Fibroblast of lung (primary cell): ENCODE measurements around the gene EMID1. TPM values are rescaled to one million over a fixed set of nuclear protein-coding genes. Genes with fewer than 3 reads are reported as not detected.

Source experiments
- DNase-seq, 2 donors: peaks; one replicate each; pipeline versions ENCODE4 v3.0.0 to v3.0.0-alpha.2; 2010; ENCODE audit warnings: low read depth in 2 of 2
- H2AFZ ChIP-seq: 2 replicates; pipeline ENCODE4 v1.5.1; 2012; ENCODE audit warnings: low read length, control low read depth, inconsistent platforms
- H3K27ac ChIP-seq: 2 replicates; pipeline ENCODE4 v1.5.1; 2011; ENCODE audit warnings: low read length, control low read depth; ENCODE audit not compliant: insufficient read depth
- H3K27me3 ChIP-seq: 2 replicates; pipeline ENCODE4 v1.5.1; 2011; ENCODE audit warnings: mild to moderate bottlenecking, low read length; ENCODE audit not compliant: control insufficient read depth, insufficient read depth
- H3K36me3 ChIP-seq: 2 replicates; pipeline ENCODE4 v1.5.1; 2011; ENCODE audit warnings: low read length; ENCODE audit not compliant: control insufficient read depth, insufficient read depth
- H3K4me1 ChIP-seq: 2 replicates; pipeline ENCODE4 v1.5.1; 2011; ENCODE audit warnings: low read length; ENCODE audit not compliant: control insufficient read depth, insufficient read depth; ENCODE audit errors: extremely low read depth
- H3K4me2 ChIP-seq: 2 replicates; pipeline ENCODE4 v1.5.1; 2011; ENCODE audit warnings: low read length, control low read depth; ENCODE audit not compliant: insufficient read depth; ENCODE audit errors: extremely low read depth
- H3K4me3 ChIP-seq, 4 experiments: fragments of 200-600 bp in 1 of 4; sonication (generic) in 1 of 4; replicated peaks in 1 of 4; 2 replicates each; pipeline ENCODE4 v1.5.1; 2011 to 2016; ENCODE audit warnings: low read length in 4 of 4, low read depth in 3 of 4, mild to moderate bottlenecking in 3 of 4, control low read depth in 2 of 4, inconsistent platforms in 1 of 4, mixed read lengths in 1 of 4; ENCODE audit not compliant: insufficient read depth in 1 of 4; ENCODE audit errors: control extremely low read depth in 1 of 4
- H3K79me2 ChIP-seq: 2 replicates; pipeline ENCODE4 v1.5.1; 2012; ENCODE audit warnings: mild to moderate bottlenecking, low read length, inconsistent platforms; ENCODE audit not compliant: control insufficient read depth, insufficient read depth
- H3K9ac ChIP-seq: 2 replicates; pipeline ENCODE4 v1.5.1; 2011; ENCODE audit warnings: mild to moderate bottlenecking, low read length, control low read depth; ENCODE audit not compliant: insufficient read depth
- H3K9me3 ChIP-seq: 2 replicates; pipeline ENCODE4 v1.5.1; 2012; ENCODE audit warnings: low read depth, low read length; ENCODE audit not compliant: control insufficient read depth, insufficient read depth
- H4K20me1 ChIP-seq: 2 replicates; pipeline ENCODE4 v1.5.1; 2011; ENCODE audit warnings: low read length; ENCODE audit not compliant: control insufficient read depth, insufficient read depth; ENCODE audit errors: extremely low read depth
- EZH2 ChIP-seq: IDR thresholded peaks from 2 replicates; pipeline ENCODE4 v1.5.1; 2012; ENCODE audit warnings: low read length, control low read depth, mild to moderate bottlenecking; ENCODE audit errors: missing control alignments
- polyA plus RNA-seq, 2 donors: library from polyadenylated mRNA; depleted of rRNA in 1 of 2; stranded (reverse) in 1 of 2; unstranded in 1 of 2; fragments of >200 nt; gene quantifications; 2 replicates each; pipeline ENCODE4 v1.2.1, GENCODE V29; 2011 to 2012; ENCODE audit warnings: missing spikeins in 1 of 2
- total RNA-seq: library from RNA; depleted of rRNA; stranded (reverse); fragments of >200 nt; gene quantifications from 2 replicates; pipeline ENCODE4 v1.2.1, GENCODE V29; 2014
- TF ChIP-seq, protein P1 (sequence below), 2 donors: IDR thresholded peaks in 1 of 2; conservative IDR thresholded peaks in 1 of 2; 1 replicate in 1 of 2; 2 replicates in 1 of 2; pipeline ENCODE4 v1.5.1; 2011 to 2012; ENCODE audit warnings: low read length in 2 of 2, control low read depth in 1 of 2, inconsistent platforms in 1 of 2, low read depth in 1 of 2, mild to moderate bottlenecking in 1 of 2

The EMID1 gene
- total and polyA plus RNA-seq, 2 donors (not counting 1 experiment from before 2014, with no cell fraction given), result 0.50 TPM; not detected in 1

DNA sequence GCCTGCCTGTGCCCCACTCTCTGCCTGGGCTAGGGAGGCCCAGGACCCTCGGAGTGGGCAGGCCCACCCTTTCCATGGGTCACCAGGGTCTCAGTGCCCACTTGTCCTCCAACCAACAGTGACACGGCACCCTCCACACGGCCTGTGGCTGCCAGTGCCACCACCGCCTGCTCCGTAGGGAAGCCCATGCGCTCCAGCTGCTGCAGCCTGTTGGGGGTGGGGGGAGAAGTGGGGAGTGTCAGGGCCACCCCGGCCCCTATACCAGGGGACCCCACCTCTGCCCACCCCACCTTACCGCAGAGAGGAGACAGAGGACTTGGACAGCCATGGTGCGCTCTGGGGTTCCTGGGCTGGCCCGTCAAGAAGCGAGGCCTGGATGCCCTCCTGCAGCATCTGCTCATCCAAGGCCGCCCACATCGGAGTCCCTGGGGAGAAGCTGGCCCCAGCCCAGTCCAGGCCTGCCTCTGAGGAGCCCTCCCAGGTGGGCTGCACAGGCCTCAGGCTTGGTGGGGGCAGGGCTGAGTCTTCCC, 54.4 kb downstream of the EMID1 start:
- Histone ChIP-seq H4K20me1 (no peaks in the 10 kb centered on the region), H2AFZ (no peak overlapping the region), H3K4me2 (no peak overlapping the region), H3K9me3 (no peaks in the 10 kb centered on the region), H3K27me3 (no peaks in the 10 kb centered on the region), H3K9ac (no peak overlapping the region), H3K79me2 (no peaks in the 10 kb centered on the region), H3K36me3 (peaks cover 6% of the 10 kb centered on the region), H3K27ac (no peak overlapping the region), H3K4me1 (no peaks in the 10 kb centered on the region), H3K4me3 (no peak overlapping the region)
- DNase-seq, result no peak
- no peak for TF ChIP-seq EZH2
- TF ChIP-seq, protein P1, sequence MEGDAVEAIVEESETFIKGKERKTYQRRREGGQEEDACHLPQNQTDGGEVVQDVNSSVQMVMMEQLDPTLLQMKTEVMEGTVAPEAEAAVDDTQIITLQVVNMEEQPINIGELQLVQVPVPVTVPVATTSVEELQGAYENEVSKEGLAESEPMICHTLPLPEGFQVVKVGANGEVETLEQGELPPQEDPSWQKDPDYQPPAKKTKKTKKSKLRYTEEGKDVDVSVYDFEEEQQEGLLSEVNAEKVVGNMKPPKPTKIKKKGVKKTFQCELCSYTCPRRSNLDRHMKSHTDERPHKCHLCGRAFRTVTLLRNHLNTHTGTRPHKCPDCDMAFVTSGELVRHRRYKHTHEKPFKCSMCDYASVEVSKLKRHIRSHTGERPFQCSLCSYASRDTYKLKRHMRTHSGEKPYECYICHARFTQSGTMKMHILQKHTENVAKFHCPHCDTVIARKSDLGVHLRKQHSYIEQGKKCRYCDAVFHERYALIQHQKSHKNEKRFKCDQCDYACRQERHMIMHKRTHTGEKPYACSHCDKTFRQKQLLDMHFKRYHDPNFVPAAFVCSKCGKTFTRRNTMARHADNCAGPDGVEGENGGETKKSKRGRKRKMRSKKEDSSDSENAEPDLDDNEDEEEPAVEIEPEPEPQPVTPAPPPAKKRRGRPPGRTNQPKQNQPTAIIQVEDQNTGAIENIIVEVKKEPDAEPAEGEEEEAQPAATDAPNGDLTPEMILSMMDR (conservative IDR thresholded peaks at IDR 0.05 in 1 of 2, IDR thresholded peaks at IDR 0.05 in 1 of 2; ENCODE audit: low read depth in 1 of 2, low read length in 2 of 2), result no peak

DNA sequence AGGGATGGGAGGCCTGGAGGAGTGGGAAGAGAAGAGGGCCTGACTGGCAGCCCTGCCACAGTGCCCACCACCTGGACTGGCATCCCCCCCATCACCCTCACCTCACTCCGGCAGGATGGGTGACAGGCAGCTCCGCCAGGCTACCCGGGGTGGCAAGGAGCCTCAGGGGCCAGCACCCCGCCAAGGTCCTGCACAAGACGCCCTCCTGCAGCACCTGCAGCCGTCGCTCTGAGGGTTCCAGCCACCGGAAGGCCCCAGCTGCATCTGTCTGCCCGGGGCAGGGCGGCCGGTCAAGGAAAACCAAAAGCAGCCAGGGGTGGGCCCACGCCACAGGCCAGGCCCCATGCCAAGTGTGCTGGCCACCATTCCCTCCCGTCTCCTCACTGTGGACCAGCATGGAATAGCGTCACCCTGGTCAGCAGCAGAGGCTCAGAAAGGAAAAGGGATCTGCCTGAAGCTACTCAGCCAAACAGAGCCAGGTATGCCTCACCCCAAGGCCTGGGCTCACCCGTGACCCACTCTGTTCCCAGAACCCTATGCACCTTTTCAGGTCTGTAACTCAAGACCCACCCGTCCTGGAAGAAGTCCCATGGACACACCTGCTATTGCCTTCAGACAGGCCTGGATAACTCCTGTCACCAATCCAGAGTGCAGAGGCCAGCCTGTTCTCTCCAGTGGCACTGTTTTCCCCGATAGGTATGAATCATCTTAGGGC, 55.1 kb downstream of the EMID1 start:
- Histone ChIP-seq H4K20me1 (no peaks in the 10 kb centered on the region), H3K27ac (no peak overlapping the region), H3K4me1 (peaks cover 1% of the 10 kb centered on the region), H3K27me3 (no peaks in the 10 kb centered on the region), H3K36me3 (peaks cover 10% of the 10 kb centered on the region), H3K4me2 (no peak overlapping the region), H3K9me3 (no peaks in the 10 kb centered on the region), H3K79me2 (no peaks in the 10 kb centered on the region), H3K4me3 (no peak overlapping the region), H2AFZ (no peak overlapping the region), H3K9ac (no peak overlapping the region)
- TF ChIP-seq, protein P1 (conservative IDR thresholded peaks at IDR 0.05 in 1 of 2, IDR thresholded peaks at IDR 0.05 in 1 of 2; ENCODE audit: low read depth in 1 of 2, low read length in 2 of 2), result no peak
- no peak for TF ChIP-seq EZH2
- DNase-seq, result no peak

DNA sequence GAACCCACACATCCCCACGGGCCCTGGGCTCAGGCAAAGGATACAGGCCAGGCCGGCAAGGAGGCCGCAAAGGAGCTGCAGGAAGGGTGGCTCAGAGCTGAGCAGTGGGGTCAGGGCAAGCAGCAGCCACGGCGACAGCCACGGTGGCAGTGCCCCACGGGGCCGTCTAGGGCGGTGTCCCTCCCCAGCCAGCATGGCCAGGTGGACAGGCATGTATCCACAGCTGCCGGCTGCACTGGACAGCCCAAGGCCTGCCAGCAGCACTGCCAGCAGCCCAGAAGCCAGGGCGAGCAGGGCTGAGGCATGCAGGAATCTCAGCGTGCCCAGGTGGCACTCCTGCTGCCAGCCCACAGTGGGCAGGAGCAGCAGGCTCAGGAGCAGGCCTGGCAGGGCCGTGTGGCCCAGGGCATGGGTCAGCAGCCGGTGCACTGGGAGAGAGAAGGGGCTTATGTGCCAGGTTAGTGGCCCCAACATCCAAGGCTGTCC, 58.1 kb downstream of the EMID1 start:
- Histone ChIP-seq H3K36me3 (peaks cover 10% of the 10 kb centered on the region), H3K4me3 (no peak overlapping the region), H3K27ac (no peak overlapping the region), H3K9me3 (no peaks in the 10 kb centered on the region), H3K79me2 (peaks cover 18% of the 10 kb centered on the region), H3K9ac (no peak overlapping the region), H3K4me1 (peaks cover 14% of the 10 kb centered on the region), H3K4me2 (no peak overlapping the region), H2AFZ (no peak overlapping the region), H3K27me3 (no peaks in the 10 kb centered on the region), H4K20me1 (no peaks in the 10 kb centered on the region)
- TF ChIP-seq, protein P1 (conservative IDR thresholded peaks at IDR 0.05 in 1 of 2, IDR thresholded peaks at IDR 0.05 in 1 of 2; ENCODE audit: low read depth in 1 of 2, low read length in 2 of 2), result no peak
- TF ChIP-seq EZH2, result no peak
- no peak for DNase-seq
